Fibroblast of lung (primary cell): ENCODE results near the gene PLVAP. TPM values are rescaled to one million over a fixed set of nuclear protein-coding genes. Genes with fewer than 3 reads are reported as not detected.

Experiments used
- DNase-seq, 2 donors: peaks; one replicate each; pipeline versions ENCODE4 v3.0.0 to v3.0.0-alpha.2; 2010; ENCODE audit warnings: low read depth in 2 of 2
- H2AFZ ChIP-seq: 2 replicates; pipeline ENCODE4 v1.5.1; 2012; ENCODE audit warnings: low read length, control low read depth, inconsistent platforms
- H3K27ac ChIP-seq: 2 replicates; pipeline ENCODE4 v1.5.1; 2011; ENCODE audit warnings: low read length, control low read depth; ENCODE audit not compliant: insufficient read depth
- H3K27me3 ChIP-seq: 2 replicates; pipeline ENCODE4 v1.5.1; 2011; ENCODE audit warnings: mild to moderate bottlenecking, low read length; ENCODE audit not compliant: control insufficient read depth, insufficient read depth
- H3K36me3 ChIP-seq: 2 replicates; pipeline ENCODE4 v1.5.1; 2011; ENCODE audit warnings: low read length; ENCODE audit not compliant: control insufficient read depth, insufficient read depth
- H3K4me1 ChIP-seq: 2 replicates; pipeline ENCODE4 v1.5.1; 2011; ENCODE audit warnings: low read length; ENCODE audit not compliant: control insufficient read depth, insufficient read depth; ENCODE audit errors: extremely low read depth
- H3K4me2 ChIP-seq: 2 replicates; pipeline ENCODE4 v1.5.1; 2011; ENCODE audit warnings: low read length, control low read depth; ENCODE audit not compliant: insufficient read depth; ENCODE audit errors: extremely low read depth
- H3K4me3 ChIP-seq, 4 experiments: fragments of 200-600 bp in 1 of 4; sonication (generic) in 1 of 4; replicated peaks in 1 of 4; 2 replicates each; pipeline ENCODE4 v1.5.1; 2011 to 2016; ENCODE audit warnings: low read length in 4 of 4, low read depth in 3 of 4, mild to moderate bottlenecking in 3 of 4, control low read depth in 2 of 4, inconsistent platforms in 1 of 4, mixed read lengths in 1 of 4; ENCODE audit not compliant: insufficient read depth in 1 of 4; ENCODE audit errors: control extremely low read depth in 1 of 4
- H3K79me2 ChIP-seq: 2 replicates; pipeline ENCODE4 v1.5.1; 2012; ENCODE audit warnings: mild to moderate bottlenecking, low read length, inconsistent platforms; ENCODE audit not compliant: control insufficient read depth, insufficient read depth
- H3K9ac ChIP-seq: 2 replicates; pipeline ENCODE4 v1.5.1; 2011; ENCODE audit warnings: mild to moderate bottlenecking, low read length, control low read depth; ENCODE audit not compliant: insufficient read depth
- H3K9me3 ChIP-seq: 2 replicates; pipeline ENCODE4 v1.5.1; 2012; ENCODE audit warnings: low read depth, low read length; ENCODE audit not compliant: control insufficient read depth, insufficient read depth
- H4K20me1 ChIP-seq: 2 replicates; pipeline ENCODE4 v1.5.1; 2011; ENCODE audit warnings: low read length; ENCODE audit not compliant: control insufficient read depth, insufficient read depth; ENCODE audit errors: extremely low read depth
- EZH2 ChIP-seq: IDR thresholded peaks from 2 replicates; pipeline ENCODE4 v1.5.1; 2012; ENCODE audit warnings: low read length, control low read depth, mild to moderate bottlenecking; ENCODE audit errors: missing control alignments
- polyA plus RNA-seq, 2 donors: library from polyadenylated mRNA; depleted of rRNA in 1 of 2; stranded (reverse) in 1 of 2; unstranded in 1 of 2; fragments of >200 nt; gene quantifications; 2 replicates each; pipeline ENCODE4 v1.2.1, GENCODE V29; 2011 to 2012; ENCODE audit warnings: missing spikeins in 1 of 2
- total RNA-seq: library from RNA; depleted of rRNA; stranded (reverse); fragments of >200 nt; gene quantifications from 2 replicates; pipeline ENCODE4 v1.2.1, GENCODE V29; 2014
- TF ChIP-seq, protein P1 (sequence below), 2 donors: IDR thresholded peaks in 1 of 2; conservative IDR thresholded peaks in 1 of 2; 1 replicate in 1 of 2; 2 replicates in 1 of 2; pipeline ENCODE4 v1.5.1; 2011 to 2012; ENCODE audit warnings: low read length in 2 of 2, control low read depth in 1 of 2, inconsistent platforms in 1 of 2, low read depth in 1 of 2, mild to moderate bottlenecking in 1 of 2

Gene PLVAP
- total and polyA plus RNA-seq, 2 donors (not counting 1 experiment from before 2014, with no cell fraction given), result not detected

DNA sequence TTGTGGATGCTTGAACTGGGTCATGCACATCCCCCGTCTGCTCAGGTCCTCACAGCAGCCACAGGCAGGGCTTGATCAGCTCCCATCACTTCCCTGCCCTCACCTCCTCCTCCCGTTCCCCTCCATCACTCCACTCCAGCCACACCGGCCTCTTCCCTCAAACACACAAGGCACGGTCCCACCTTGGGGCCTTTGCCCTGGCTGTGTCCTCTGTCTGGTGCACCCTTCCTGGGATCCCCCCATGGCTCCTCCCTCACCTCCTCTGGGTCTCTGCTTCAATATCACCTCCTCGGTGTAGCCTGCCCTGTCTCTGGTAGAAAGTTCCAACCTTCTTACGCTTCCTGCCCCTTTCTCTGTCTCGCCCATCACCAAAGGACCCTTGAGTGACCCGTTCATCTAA, 23.8 kb downstream of the PLVAP start:
- H2AFZ ChIP-seq, result no peak overlapping the region
- no peaks in the 10 kb centered on the region for H3K4me1 ChIP-seq
- H3K27ac ChIP-seq, result no peak overlapping the region
- no peaks in the 10 kb centered on the region for H3K9me3 ChIP-seq
- no peak overlapping the region for H3K4me2 ChIP-seq
- no peaks in the 10 kb centered on the region for H4K20me1 ChIP-seq
- no peak for DNase-seq
- TF ChIP-seq EZH2, result no peak
- TF ChIP-seq, protein P1, sequence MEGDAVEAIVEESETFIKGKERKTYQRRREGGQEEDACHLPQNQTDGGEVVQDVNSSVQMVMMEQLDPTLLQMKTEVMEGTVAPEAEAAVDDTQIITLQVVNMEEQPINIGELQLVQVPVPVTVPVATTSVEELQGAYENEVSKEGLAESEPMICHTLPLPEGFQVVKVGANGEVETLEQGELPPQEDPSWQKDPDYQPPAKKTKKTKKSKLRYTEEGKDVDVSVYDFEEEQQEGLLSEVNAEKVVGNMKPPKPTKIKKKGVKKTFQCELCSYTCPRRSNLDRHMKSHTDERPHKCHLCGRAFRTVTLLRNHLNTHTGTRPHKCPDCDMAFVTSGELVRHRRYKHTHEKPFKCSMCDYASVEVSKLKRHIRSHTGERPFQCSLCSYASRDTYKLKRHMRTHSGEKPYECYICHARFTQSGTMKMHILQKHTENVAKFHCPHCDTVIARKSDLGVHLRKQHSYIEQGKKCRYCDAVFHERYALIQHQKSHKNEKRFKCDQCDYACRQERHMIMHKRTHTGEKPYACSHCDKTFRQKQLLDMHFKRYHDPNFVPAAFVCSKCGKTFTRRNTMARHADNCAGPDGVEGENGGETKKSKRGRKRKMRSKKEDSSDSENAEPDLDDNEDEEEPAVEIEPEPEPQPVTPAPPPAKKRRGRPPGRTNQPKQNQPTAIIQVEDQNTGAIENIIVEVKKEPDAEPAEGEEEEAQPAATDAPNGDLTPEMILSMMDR (conservative IDR thresholded peaks at IDR 0.05 in 1 of 2, IDR thresholded peaks at IDR 0.05 in 1 of 2; ENCODE audit: low read depth in 1 of 2, low read length in 2 of 2), result no peak
- H3K9ac ChIP-seq, result no peak overlapping the region
- H3K27me3 ChIP-seq, result peaks cover 3% of the 10 kb centered on the region
- H3K4me3 ChIP-seq, result no peak overlapping the region
- no peaks in the 10 kb centered on the region for H3K79me2 ChIP-seq
- no peaks in the 10 kb centered on the region for H3K36me3 ChIP-seq

DNA sequence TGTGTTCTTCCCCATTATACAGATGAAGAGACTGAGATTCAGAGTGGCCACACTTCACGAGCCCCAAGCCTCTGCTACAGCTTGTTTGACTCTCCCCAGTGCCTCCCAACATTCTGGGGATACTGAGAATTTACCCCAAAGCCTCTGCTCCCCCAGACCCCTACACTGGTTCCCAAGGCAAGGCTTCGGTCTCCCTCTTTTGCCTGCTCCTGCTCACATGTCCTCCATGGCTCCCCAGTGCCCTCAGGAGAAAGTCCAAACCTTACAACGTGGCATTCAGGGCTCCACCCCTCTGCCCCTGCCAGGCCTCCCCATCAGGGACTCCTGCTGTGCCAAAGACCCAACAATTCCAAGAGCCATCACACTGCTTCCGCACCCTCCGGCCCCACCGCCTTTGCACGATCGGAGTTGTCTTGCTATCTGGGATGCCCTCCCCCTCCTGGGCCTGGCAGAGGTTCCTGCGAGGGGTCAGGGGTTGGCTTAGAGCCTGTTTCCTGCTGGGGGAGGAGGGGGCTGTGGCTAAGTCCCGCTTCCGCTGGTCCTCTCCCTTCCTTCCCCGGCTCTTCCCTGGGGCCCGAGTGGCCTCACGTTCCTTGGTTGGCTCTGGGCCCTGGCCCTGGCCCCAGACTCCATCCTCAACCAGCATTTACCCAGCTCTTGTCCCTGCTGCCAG, 24.4 kb downstream of the PLVAP start:
- Histone ChIP-seq H3K4me1 (no peaks in the 10 kb centered on the region), H3K27me3 (peaks cover 3% of the 10 kb centered on the region), H3K27ac (no peak overlapping the region), H4K20me1 (no peaks in the 10 kb centered on the region), H3K36me3 (no peaks in the 10 kb centered on the region), H3K9ac (no peak overlapping the region), H3K4me3 (no peak overlapping the region), H3K79me2 (no peaks in the 10 kb centered on the region), H3K9me3 (no peaks in the 10 kb centered on the region), H2AFZ (no peak overlapping the region), H3K4me2 (no peak overlapping the region)
- DNase-seq, result no peak
- TF ChIP-seq, protein P1 (conservative IDR thresholded peaks at IDR 0.05 in 1 of 2, IDR thresholded peaks at IDR 0.05 in 1 of 2; ENCODE audit: low read depth in 1 of 2, low read length in 2 of 2), result no peak
- no peak for TF ChIP-seq EZH2

DNA sequence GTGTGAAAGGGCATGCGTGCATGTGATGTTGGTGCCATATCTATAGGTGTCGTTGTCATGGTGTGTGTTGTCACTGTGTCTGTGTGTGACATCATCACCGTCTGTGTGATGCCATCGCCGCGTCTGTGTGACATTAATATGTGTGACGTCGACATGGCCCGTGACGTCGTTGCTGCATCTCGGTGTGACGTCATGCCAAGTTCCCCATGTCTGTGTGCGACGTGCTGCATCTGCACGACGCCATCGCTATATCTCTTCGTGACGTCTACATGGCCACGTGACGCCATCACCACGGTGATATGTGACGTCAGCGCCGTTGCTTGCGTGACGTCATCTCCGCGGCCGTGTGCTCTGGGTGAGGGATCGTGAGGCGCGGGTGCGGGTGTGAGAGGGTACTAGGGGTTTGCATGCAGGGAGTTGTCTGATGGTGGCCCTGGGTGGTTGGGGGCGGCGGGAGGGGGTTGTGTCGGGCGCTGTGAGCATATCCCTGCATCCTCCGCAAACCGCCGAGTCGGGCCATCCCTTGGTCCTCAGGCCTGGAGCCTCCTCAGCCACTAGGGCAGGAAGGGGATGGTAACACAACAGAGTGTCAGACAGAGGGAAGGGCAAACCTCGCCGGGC, 25.2 kb downstream of the PLVAP start:
- no peak overlapping the region for H3K4me2 ChIP-seq
- H3K27me3 ChIP-seq, result peaks cover 3% of the 10 kb centered on the region
- H4K20me1 ChIP-seq, result no peaks in the 10 kb centered on the region
- no peak overlapping the region for H3K9ac ChIP-seq
- no peaks in the 10 kb centered on the region for H3K79me2 ChIP-seq
- H3K36me3 ChIP-seq, result no peaks in the 10 kb centered on the region
- no peak overlapping the region for H2AFZ ChIP-seq
- no peak overlapping the region for H3K4me3 ChIP-seq
- TF ChIP-seq, protein P1 (conservative IDR thresholded peaks at IDR 0.05 in 1 of 2, IDR thresholded peaks at IDR 0.05 in 1 of 2; ENCODE audit: low read depth in 1 of 2, low read length in 2 of 2), result no peak
- TF ChIP-seq EZH2, result no peak
- H3K9me3 ChIP-seq, result no peaks in the 10 kb centered on the region
- DNase-seq, result no peak
- no peak overlapping the region for H3K27ac ChIP-seq
- no peaks in the 10 kb centered on the region for H3K4me1 ChIP-seq
